ENCODE data around the gene LDLRAD4.
A peak's percentile ranks its signal among the peaks of the same experiment; 100 is the strongest.

LDLRAD4 gene

DNA sequence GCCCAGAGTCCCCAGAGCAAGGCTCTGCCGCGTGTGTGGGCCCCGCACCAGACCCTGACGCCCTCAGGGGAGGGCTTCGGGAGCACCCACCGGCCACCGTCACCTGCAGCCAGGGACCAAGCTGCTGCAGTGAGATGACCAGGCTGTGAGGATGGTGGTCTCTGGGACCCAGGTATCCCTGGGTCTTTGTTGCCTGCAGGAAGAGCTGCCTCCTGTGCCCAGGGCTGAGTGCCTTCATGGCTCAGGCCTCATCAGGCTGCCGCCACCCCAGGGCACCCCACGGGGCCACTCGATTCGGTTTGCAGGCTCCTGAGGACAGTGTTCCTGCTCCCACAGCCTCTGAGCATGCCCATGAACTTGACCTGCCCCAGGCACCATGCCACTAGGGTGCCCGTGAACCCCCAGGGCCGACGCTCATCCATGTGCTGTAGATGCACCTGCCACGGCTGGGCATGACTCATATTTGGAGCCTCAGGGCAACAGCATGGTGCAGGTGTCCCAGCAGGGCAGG, 398.0 kb downstream of the LDLRAD4 start:
- no peak for DNase-seq (ENCODE audit: low read depth)

DNA sequence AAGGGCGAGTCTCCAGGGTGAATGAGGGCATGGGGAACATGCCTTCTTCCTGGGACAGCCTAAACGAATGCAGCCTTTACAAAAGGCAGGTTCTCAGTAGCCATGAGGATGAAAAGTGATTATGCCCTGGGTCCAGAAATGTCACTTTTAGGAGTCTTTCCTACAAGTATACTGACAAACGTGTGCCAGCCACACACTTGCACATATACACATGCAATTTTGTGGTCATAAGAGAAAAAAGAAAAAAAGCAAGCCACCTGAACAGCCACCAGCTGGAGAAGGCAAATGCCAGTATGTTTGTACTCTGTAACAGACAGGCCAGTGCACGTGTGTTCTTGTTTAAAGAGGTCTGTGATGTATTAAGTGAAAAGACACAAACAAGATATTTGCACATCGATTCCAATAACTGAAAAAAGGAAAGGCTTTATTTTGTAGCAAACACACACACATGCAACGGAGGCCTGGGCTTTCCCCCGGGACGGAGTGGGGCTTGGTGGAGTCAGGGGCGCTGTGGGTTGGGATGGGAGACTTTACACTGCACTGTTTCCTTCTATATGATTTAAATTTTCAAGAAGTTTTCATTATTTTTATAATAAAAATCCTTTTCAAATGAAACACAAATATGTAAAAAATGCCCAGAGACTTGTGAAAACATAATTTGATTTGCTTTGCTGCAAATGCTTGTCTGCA, 399.4 kb downstream of the LDLRAD4 start:
- no peak for DNase-seq (ENCODE audit: low read depth)

DNA sequence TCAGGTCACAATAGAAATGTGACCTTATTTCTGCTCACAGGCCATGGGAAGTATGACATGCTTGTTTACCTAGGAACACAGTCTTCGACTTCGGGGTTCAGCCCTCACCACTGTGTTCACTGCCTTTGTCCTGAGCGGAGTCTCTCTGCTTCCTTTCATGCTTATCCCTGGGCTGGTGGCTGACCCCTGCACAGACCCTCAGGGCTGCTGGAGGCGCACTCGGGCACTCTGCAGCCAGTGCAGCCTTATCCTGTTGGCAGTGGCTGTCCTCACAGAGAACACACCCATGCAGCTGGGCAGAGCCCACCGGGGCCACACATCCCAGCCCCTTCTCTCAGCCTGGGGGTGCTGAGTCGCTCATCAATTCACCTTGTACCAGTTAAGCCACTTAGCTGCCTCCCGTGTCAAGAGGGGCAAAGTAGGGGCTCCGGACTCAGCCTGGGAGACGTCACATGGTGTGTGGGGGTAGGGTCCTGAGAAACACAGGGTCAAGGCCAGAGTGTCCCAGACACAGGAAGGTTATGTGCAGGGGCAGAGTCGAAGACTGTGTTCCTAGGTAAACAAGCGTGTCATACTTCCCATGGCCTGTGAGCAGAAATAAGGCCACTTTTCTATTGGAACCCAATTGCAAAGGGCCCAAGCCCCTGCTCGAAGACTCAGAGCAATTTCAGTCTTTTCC, 400.3 kb downstream of the LDLRAD4 start:
- no peak for DNase-seq (ENCODE audit: low read depth)

DNA sequence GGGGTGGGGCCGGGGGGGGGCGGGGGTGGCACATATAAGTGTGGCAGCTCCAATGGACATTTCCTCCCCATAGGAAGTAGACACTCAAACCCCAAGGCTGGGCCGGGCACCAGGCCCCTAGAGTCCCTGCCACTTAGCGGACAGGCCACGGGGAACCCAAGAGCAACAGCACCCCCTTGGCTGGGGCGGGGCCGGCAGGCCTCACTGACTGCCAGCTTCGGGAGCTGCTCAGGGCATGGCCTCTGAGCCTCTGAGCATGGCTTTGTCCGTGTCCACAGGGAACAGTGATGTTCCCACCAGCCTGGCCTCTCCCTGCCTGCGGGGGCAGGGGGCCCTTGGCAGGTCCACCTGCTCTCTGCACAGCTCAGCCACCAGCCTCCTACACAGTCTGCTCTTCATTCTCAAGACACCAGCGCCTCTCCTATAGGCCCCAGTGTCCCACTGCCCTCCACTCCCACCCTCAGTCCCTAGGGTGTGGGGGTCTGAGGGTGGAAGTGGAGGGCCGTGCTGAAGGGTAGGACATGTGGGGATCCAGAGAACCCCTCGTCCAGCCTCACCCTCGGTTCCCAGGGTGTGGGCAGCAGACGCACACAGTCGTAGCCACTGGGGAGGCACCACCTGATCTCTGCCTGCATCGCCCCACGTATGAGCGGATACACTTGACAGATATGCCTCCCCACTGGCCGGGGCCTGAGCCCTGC, 401.1 kb downstream of the LDLRAD4 start:
- DNase-seq (ENCODE audit: low read depth) = no peak

DNA sequence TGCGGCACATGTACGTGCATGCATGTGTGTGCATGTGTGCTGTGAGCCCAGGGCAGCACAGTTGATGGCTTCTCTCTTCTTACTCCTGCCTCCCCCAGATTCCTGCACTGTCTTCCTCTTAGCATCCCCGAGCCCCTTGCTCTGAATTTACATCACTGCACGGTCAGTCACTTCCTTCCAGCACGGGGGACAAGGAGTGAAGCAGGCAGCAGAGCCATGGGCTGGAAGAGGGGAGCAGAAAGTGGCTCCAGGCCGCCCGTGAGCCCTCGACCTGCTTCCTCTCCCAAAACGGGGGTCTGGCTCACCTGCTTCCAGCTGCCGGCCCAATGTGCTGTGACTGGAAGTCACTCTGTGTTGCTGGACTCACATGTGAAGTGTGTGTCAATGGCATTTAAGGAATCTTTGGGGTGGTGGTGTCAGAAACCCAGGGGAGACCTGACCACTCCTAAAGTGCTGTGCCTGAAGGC, 401.7 kb downstream of the LDLRAD4 start:
- no peak for DNase-seq (ENCODE audit: low read depth)

DNA sequence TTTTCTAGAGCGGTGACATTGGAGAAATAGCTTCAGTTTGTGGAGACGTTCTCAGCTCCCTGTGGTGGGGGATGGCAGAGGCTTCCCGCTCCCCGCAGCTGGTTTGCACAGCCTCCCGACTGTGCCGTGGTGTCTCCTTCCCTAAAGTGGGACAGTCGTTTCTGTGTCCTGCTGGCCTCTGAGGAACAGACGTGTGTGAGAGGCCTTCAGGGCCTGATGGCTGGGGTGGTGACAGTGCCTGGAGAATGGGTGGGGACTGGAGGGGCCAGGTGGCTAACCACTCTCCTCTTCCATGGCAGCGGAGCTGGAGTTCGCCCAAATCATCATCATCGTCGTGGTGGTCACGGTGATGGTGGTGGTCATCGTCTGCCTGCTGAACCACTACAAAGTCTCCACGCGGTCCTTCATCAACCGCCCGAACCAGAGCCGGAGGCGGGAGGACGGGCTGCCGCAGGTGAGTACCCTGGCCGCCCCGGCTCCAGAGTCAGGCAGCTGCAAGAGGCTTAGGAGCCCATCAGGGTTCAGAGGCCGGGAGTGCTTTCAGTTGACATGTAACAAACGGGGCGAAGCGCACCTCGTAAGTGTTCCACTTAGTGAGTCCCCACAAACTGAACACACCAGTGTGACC, 402.4 kb downstream of the LDLRAD4 start:
- no peak for DNase-seq (ENCODE audit: low read depth)

DNA sequence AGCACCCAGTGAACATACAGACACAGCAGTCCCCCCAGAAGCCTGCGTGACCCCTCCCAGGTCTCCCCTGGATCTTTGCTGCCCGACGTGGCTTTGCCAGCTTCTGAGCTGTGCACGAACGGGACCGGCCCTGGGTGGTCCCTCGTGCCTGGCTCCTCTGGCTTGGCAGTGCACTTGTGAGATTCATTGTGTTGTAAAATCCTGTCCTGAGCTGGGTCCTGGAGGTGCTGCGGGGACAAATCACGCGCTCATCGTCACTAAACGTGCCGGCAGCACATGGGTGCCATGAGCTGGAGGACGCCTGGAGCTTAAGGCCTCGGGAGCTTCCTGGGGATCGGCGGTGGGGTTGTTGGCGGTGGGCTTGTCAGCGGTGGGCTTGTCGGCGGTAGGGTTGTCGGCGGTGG, 402.9 kb downstream of the LDLRAD4 start:
- DNase-seq (ENCODE audit: low read depth) = no peak

DNA sequence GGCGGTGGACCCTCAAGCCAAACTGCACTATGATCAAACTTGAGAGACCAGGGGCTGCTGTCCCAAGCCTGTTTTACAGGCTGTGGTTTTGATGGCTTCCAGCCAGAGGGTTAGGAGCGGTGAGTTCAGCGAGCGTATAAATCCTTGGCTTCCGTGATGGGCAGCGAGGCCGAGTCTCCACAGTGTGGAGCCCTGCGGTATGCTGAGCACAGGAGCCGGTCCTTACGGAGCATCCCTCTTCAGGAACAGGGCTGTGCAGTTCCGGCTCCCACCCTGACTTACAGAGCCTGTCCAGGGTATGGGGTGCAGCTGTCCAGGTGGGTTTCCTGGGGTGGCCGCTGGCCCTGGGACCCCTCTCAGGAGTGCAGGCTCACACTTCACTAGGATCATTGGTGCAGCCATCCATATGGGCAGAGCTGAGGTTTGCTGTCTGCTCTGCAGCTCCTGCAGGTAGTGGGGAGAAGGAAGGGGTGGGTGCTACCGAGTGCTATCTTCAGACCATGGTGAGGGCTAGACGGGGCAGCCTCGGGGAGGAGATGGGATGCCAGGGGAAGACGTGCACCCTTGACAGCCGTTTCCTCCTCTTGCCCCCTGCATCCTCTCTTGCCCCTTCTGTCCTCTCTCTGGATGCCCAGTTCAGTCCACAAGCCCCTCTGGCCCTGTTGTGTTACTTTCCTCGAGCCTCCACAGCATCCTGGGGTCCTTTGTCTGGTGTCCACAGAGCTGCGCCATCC, 403.5 kb downstream of the LDLRAD4 start:
- DNase-seq (ENCODE audit: low read depth) = no peak

DNA sequence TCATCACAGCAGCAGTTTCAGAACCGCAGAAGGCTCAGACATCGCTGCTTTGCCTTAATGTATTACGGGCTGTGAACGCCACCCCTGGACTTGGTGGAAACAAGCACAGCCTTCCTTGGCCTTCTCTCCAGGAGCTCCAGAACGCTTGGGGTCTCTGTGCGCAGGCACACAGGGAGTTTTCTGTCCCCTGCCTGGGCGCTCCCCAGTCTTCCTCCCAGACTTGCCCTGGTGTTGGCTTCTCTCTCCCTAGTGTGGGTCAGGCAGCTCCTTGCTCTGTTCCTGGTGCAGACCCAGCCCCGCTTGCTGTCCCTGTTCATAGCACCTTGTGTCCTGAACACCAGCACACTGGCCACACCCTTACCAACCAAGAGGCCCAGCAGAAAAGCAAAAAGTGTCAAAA, 404.2 kb downstream of the LDLRAD4 start:
- DNase-seq (ENCODE audit: low read depth) = no peak

DNA sequence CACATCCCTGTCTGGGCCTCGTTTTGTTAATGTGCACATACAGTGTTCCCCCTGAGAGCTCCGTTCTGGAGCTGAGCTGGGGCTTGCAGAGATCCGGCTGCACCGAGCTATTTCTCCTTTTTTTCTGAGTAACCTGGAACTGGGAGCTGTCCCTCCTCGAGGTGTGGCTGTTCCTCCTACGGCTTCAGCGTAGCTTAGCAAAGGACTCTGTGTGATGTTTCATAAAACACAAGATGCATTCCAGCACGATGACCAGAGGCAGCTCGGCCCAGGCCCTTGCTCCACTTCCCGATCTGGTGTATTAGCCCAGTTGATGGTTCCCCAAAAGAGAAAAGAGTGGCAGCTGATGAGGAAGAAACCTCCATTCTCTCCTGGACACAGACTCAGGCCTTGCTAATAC, 404.8 kb downstream of the LDLRAD4 start:
- no peak for DNase-seq (ENCODE audit: low read depth)

DNA sequence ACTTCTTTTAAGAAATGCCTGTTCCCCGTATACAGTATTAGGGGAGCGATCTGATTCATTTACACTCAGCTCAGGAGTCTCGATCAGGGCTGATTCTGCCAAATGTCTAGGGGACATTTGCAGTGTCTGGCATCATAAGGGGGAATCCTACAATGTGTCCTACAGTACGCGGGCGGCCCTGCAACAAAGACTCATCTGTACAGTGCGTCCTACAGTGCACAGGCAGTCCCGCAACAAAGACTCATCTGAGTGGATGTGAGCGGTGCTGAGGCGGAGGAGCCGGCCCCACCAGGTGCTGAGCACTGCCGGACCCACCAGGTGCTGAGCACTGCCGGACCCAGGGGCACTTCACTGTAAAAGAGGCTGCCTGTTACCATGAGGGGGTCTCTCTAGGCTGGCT, 405.3 kb downstream of the LDLRAD4 start:
- no peak for DNase-seq (ENCODE audit: low read depth)

DNA sequence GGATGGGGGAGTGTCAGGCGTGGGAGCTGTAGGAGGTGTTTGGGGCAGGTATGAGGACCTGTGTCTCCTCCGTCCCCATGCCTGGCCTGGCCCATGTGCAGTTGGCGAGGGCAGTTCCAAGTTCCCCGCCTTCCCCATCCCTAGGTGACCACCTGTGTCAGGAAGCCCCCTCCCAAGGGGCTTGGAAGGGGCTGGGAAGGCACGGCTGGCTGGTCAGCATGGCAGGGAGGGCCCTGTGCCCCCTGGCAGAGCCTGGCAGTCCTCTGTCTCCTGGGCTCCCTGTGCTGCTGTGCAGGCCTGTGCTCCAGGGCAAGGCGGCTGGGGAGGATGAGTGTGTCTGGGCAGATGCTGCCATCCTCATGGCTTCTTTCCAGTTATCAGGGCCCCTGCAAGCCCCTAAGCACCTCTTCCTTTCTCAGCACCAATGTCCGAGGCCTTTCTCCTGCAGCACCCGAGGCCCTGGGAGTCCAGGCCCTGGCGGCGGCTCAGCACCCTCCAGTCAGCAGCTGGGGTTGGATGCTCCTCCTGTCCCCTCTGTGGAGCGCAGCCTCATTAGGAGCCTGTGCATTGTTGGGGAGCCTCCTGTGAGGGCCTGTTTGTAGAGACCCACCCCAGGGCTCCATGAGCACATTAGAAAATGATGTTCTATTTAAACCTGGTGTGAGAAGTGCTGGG, 406.1 kb downstream of the LDLRAD4 start:
- no peak for DNase-seq (ENCODE audit: low read depth)

DNA sequence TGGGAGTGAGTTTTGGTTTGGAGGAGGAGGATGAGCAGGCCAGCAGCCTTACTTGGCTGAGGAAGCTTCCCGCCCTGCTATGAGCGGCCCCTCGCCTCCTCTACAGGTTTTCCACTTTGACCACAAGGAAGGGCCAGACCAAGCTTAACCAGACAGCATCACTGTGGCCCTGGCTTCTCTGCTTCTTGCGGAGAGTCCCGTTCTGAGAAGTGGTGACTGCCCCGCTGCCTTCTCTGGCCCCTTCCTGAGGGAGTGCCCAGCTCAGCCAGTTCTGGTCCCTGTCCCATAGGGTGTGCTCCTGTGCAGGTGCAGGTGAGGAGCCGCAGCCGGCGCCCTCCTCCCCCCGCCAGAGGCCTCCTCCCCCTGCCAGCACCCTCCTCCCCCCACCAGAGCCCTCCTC, 406.8 kb downstream of the LDLRAD4 start:
- DNase-seq (ENCODE audit: low read depth) = no peak

DNA sequence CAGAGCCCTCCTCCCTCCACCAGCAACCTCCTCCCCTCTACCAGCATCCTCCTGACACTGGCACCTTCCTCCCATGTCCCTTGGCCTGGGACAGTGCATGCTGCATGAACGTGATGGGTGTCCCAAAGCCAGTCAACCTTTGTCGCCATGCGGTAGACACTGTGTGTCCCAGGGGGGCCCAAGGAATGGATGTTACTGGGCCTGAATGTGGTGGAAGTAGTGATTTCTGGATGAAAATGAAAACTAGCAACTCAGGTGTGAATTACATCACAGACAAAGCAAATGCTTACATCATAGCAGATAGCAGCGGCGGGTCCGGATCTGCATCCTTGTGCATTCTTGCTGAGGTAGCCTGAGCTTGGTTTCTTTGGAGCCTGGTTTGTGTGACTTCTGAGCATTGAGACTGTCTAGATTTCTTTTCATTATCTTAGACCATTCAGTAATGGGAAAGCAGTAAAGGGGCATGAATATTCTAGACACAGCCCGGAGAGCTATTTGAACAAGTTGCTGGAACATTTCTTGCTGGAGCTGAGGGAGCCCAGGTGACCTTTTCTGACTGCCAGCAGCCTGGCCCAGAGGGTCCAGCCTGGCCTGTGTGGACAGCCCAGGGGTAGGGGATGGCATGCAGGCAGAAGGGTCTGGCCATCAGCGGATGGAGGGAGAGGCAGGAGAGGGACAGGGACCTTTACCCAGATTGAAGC, 407.4 kb downstream of the LDLRAD4 start:
- no peak for DNase-seq (ENCODE audit: low read depth)

DNA sequence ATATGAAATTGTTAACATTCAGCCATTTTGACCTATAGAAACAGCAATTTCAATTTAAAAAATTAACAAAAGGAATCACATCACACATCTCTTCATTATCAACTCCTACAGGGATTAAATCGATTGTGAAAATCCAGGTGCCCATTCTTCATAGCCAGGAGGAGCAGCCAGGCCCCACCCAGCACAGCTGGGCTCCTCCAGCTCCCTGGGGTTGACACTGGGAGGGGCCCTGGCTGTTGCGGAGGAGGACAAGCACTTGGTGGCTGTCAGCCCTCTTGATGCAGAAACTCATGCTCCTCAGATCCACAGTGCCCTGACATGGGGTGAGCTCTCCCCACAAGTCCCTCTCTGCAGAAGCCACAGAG, 408.0 kb downstream of the LDLRAD4 start:
- no peak for DNase-seq (ENCODE audit: low read depth)

DNA sequence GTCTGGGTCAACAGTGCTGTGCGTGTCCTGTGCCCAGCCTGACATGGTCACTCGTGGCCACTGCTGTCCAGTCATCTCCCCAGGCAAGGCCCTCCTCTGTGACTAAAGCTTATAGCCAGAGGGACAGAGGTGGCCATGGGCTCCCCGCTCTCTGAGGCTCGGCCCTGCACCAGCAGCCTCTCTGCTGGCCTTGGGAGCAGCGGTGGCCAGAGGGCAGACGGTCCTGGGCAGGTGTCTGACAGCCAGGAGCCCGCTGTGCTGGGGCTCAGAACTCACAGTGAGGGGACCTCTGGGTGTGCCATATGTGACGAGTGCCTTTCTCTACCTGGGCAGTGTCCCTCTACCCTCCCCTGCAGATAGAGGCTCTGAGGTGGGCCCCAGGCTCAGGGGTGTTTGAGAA, 409.1 kb downstream of the LDLRAD4 start:
- no peak for DNase-seq (ENCODE audit: low read depth)

DNA sequence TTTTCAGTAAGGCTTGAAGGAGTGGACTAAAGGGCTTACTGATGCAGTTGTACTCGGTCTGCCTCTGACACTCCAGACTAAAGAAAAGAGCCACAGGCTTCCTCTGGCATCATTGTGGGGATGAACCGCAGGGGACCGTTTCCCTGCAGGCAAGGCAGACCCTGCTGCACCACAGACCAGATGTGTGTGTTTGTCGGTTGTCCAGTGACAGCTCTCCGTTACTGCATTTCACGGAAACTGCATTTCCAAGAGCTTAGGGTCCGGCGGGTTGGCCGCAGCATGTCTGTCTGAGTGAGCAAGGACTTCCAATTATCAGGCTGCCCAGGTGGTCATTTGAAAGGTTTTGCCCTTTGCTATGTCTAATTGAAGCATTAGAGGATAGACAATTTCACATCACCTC, 409.7 kb downstream of the LDLRAD4 start:
- DNase-seq (ENCODE audit: low read depth) = no peak

DNA sequence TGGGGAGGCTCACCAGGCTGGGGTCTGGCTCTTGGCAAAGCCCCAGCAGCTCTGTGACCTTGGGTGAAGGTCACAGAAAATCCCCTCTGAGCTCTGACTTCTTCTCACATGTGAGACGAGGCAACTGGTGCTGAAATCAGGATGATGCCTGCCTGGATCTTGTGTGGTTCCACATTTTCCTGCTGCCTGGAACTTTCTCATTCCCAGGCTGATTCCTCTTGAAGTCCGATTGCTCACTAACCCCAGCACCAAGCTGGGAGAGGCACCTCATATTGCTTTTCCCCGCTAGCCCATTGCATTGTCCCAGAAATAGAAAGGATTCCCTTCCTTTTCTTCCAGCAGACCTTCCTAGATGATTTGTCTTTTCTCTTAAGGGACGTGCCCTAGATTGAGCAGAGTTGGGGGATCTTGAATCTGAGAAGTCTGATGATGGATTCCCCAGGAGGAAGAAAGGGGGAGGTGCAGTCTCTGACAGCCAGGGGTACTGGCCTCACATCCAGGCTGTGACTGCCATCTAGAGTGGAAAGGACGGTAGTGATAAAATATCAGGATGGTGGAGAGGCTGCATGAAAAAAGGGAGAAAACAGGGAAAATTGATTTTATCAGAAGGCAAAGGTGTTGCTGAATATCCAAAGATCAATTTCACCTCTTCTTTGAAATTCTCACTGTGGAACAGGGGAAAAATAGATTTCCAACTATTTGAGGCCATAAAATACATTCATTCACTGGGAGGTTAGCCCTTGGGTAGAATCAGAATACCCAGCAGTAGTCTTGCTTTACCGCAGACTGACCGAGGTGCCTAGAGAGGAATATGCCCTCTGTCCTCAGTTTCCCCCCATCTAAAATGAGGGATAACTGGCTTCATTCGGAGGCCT, 411.5 kb downstream of the LDLRAD4 start:
- peak; percentile 35 for DNase-seq (ENCODE audit: low read depth)

DNA sequence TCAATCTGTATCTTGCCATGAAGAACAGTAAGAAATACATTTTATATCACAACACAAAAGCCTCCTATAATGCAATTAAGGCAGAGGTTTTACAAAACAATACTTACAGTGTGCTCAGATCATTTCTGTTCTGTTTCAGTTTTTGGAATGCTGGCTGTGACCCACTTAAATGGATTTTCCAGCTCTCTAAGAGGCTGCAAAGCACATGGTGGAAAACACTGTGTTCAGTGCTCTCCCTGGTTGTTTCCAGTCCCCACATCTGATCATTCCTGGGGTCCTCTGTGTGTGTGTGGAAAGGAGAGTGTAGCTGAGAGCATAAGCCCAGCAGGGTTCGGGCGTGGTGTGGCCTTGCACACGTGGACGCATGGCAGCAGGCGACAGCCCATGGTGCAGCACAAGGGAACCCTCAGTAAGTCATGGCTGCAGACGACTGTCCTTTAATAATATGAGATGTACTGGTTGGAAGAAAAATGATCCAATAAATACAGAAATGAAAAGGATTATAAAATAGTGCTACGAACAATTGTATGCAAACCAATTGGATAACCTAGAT, 412.2 kb downstream of the LDLRAD4 start:
- no peak for DNase-seq (ENCODE audit: low read depth)

Measured in T follicular helper cell (primary cell).